IPS DF 19.7 (cell line): ENCODE measurements around the gene PLOD1.
"Not testable (repeated sequence)": the region's sequence is repeated elsewhere in the genome, so short reads cannot be mapped to it uniquely, and the experiment has no call there.

Source experiments
- DNase-seq: peaks from one replicate; pipeline ENCODE4 v3.0.0-alpha.2; 2013; ENCODE audit warnings: low read depth, low spot score

PLOD1 gene

GRCh38 chr1:12005488-12006166, 71.1 kb downstream of the PLOD1 start:
- no peak for DNase-seq

- DNase-seq, result no peak
Observed at GRCh38 chr1:12006167-12006921, 71.8 kb downstream of the PLOD1 start.

- no peak for DNase-seq
Observed at GRCh38 chr1:12007204-12007603, 72.7 kb downstream of the PLOD1 start.

- not testable (repeated sequence) for DNase-seq
Observed at GRCh38 chr1:12008355-12008754, 73.8 kb downstream of the PLOD1 start.

GRCh38 chr1:12009318-12009947, 74.9 kb downstream of the PLOD1 start:
- DNase-seq, result no peak

GRCh38 chr1:12010746-12011570, 76.4 kb downstream of the PLOD1 start:
- DNase-seq, result no peak

- DNase-seq, result no peak
Observed at GRCh38 chr1:12011998-12012397, 77.5 kb downstream of the PLOD1 start.

GRCh38 chr1:12012560-12013316, 78.2 kb downstream of the PLOD1 start:
- no peak for DNase-seq

GRCh38 chr1:12014141-12014991, 79.8 kb downstream of the PLOD1 start:
- no peak for DNase-seq

GRCh38 chr1:12015001-12015491, 80.5 kb downstream of the PLOD1 start:
- DNase-seq, result no peak

GRCh38 chr1:12015499-12015898, 81.0 kb downstream of the PLOD1 start:
- DNase-seq, result no peak

GRCh38 chr1:12016182-12016581, 81.7 kb downstream of the PLOD1 start:
- no peak for DNase-seq

- DNase-seq, result no peak
Observed at GRCh38 chr1:12019858-12020509, 85.5 kb downstream of the PLOD1 start.

GRCh38 chr1:12021616-12022015, 87.1 kb downstream of the PLOD1 start:
- DNase-seq, result no peak

GRCh38 chr1:12022036-12022435, 87.5 kb downstream of the PLOD1 start:
- no peak for DNase-seq
